SU-DHL-6 (cell line): ENCODE measurements around the gene KLHL30.

Source experiments
- EZH2phosphoT487 ChIP-seq: fragments of 200-600 bp; sonication (generic), shearing (Covaris generic); conservative IDR thresholded peaks from 2 replicates; pipeline ENCODE4 v1.6.1; 2018; ENCODE audit warnings: mild to moderate bottlenecking, antibody characterized with exemption, low read length, moderate library complexity, mixed read lengths
- TF ChIP-seq, protein P1 (sequence below): fragments of 200-600 bp; sonication (generic); IDR thresholded peaks from one replicate; pipeline ENCODE4 v1.5.1; 2017; ENCODE audit warnings: antibody characterized with exemption, mild to moderate bottlenecking, low read length, moderate library complexity; ENCODE audit not compliant: insufficient read depth, poor library complexity, severe bottlenecking

DNA sequence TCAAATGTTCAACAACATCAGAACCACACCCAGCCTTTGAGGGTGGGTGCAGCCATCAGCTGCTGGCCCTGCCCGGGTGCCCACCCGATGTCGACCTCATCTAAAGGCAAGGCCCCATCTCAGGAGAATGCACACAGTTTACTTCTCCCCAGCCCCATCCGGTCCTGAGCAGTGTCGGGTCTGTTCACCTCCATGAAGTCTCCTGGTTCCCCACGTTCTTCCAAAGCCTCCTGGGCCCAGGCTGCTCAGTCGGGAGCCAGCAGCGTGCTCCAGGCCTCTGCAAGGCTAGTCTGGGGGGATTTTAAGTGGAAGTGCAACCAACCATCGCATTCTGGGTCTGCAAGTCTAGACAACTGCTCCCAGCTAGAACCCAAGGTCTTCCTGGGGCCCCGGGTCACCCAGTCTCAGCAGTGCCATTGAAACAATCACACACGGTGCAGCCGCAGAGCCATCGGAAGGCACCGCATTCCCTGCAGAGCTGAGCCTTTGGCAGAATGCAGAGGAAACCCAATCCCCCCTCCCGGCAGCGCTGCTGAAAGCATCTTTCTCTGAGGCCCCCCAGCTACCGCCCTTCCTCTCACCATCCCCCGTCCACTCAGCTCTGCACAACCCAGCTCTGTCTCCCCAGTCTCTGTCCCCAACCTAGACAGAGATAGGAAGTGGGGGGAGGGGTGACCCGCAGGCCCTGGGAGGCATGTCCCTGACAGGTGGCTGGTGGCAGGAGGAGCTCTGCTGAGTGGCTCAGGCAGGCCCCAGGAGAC, 29.9 kb upstream of the KLHL30 start:
- TF ChIP-seq, protein P1, sequence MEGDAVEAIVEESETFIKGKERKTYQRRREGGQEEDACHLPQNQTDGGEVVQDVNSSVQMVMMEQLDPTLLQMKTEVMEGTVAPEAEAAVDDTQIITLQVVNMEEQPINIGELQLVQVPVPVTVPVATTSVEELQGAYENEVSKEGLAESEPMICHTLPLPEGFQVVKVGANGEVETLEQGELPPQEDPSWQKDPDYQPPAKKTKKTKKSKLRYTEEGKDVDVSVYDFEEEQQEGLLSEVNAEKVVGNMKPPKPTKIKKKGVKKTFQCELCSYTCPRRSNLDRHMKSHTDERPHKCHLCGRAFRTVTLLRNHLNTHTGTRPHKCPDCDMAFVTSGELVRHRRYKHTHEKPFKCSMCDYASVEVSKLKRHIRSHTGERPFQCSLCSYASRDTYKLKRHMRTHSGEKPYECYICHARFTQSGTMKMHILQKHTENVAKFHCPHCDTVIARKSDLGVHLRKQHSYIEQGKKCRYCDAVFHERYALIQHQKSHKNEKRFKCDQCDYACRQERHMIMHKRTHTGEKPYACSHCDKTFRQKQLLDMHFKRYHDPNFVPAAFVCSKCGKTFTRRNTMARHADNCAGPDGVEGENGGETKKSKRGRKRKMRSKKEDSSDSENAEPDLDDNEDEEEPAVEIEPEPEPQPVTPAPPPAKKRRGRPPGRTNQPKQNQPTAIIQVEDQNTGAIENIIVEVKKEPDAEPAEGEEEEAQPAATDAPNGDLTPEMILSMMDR = no peak
- no peak for TF ChIP-seq EZH2phosphoT487
